ENCODE data around the gene FCGBP. TPM values are rescaled to one million over a fixed set of nuclear protein-coding genes. Genes with fewer than 3 reads are reported as not detected.
A peak's percentile ranks its signal among the peaks of the same experiment; 100 is the strongest.
"Not testable (repeated sequence)": the region's sequence is repeated elsewhere in the genome, so short reads cannot be mapped to it uniquely, and the experiment has no call there.

Gene FCGBP
- total RNA-seq, 1 donor from 2014 or later = 108 TPM

GRCh38 chr19:39892506-39892902 is 41.9 kb downstream of the FCGBP start:
- DNase-seq (ENCODE audit: low spot score) = not testable (repeated sequence)

GRCh38 chr19:39891660-39892505 is 42.6 kb downstream of the FCGBP start:
- peak; percentile 93 for DNase-seq (ENCODE audit: low spot score)

GRCh38 chr19:39890755-39891551 is 43.5 kb downstream of the FCGBP start:
- DNase-seq (ENCODE audit: low spot score) = peak; percentile 69

- DNase-seq (ENCODE audit: low spot score) = peak; percentile 90
These were observed 44.3 kb downstream of the FCGBP start for GRCh38 chr19:39889872-39890754.

GRCh38 chr19:39887456-39887951 is 46.9 kb downstream of the FCGBP start:
- DNase-seq (ENCODE audit: low spot score) = peak; percentile 12

GRCh38 chr19:39885821-39886554 is 48.4 kb downstream of the FCGBP start:
- DNase-seq (ENCODE audit: low spot score) = peak; percentile 90

GRCh38 chr19:39884721-39885120 is 49.7 kb downstream of the FCGBP start:
- peak; percentile 76 for DNase-seq (ENCODE audit: low spot score)

Other genes starting within 250 kb of the FCGBP start
- gene LGALS14, start 230.2 kb downstream of the FCGBP start, total RNA-seq = not detected
- gene CLC, start 196.6 kb downstream of the FCGBP start, total RNA-seq = not detected
- not detected for gene LEUTX, start 155.8 kb downstream of the FCGBP start, total RNA-seq
- 8.8 TPM for gene DYRK1B, start 100.5 kb downstream of the FCGBP start, total RNA-seq
- 121 TPM for gene FBL, start 88.3 kb downstream of the FCGBP start, total RNA-seq
- gene PSMC4, start 36.5 kb upstream of the FCGBP start, total RNA-seq = 85.5 TPM
- 3.9 TPM for gene ZNF546, start 62.4 kb upstream of the FCGBP start, total RNA-seq
- 11.4 TPM for gene ZNF780B, start 121.6 kb upstream of the FCGBP start, total RNA-seq
- gene ZNF780A, start 156.3 kb upstream of the FCGBP start, total RNA-seq = 12.7 TPM